HG03521 (cell line): ENCODE data around the gene C1orf21.

Source experiments
- ATAC-seq: cut with Tn5 transposase; IDR thresholded peaks from one replicate; pipeline ENCODE4 v1.9.1; 2021; ENCODE audit warnings: mild to moderate bottlenecking, moderate library complexity; ENCODE audit not compliant: unreplicated experiment

C1orf21 gene

DNA sequence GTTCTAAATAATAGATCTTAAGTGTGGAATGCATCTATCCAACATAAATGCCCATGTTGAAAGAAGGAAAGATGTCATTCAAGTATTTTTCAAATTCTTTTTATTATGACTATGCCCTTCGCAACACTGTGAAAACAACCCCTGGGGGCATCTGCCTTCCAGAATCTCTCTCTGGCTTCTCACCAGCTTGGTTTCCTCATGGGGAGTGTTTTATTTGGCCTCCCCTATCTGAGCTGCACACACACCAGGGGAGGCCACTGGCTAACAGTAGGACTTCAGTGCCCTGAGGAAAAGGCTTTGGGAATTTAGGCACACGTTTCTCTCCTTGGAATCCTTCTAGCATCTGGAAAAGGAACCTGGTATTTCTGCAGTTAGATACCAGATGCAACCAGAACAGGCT, 237.2 kb downstream of the C1orf21 start:
- no peak for ATAC-seq

DNA sequence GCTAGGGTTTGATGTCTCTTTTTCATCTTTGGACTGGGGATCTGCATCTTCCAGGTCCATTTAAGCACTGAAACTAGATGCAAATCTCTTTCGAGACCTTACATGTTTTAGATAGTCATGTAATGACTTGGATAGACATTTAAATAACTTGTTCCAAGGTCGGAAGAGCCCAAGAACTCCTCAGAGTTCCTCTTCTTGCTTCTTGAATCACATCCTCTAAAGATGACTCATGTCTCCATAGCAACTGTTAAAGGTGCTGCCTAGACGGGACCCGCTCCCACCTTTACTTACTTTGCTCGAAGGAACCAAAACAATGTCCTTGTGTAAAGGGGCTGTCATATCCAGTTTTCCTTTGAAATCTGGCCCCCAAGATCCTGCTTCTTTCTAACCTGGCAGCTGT, 237.8 kb downstream of the C1orf21 start:
- ATAC-seq, result no peak

DNA sequence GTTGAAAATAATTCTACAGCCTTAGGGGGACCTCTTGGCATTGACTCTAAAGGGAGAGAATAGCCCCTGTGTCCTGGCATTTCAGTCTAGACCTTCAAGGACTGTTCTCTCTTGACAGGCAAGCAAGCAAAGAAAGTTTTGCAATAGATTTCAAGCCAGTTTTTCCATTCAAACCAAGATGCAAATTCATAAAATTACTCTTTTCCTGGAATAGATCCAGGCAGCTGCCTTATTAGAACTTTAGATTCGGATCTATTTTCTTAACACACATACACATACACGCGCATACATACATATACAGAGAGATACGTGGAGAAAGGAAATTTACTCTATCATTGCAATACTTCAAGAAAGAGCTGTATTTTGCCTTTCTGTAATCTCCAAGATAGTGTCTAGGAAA, 238.4 kb downstream of the C1orf21 start:
- no peak for ATAC-seq

DNA sequence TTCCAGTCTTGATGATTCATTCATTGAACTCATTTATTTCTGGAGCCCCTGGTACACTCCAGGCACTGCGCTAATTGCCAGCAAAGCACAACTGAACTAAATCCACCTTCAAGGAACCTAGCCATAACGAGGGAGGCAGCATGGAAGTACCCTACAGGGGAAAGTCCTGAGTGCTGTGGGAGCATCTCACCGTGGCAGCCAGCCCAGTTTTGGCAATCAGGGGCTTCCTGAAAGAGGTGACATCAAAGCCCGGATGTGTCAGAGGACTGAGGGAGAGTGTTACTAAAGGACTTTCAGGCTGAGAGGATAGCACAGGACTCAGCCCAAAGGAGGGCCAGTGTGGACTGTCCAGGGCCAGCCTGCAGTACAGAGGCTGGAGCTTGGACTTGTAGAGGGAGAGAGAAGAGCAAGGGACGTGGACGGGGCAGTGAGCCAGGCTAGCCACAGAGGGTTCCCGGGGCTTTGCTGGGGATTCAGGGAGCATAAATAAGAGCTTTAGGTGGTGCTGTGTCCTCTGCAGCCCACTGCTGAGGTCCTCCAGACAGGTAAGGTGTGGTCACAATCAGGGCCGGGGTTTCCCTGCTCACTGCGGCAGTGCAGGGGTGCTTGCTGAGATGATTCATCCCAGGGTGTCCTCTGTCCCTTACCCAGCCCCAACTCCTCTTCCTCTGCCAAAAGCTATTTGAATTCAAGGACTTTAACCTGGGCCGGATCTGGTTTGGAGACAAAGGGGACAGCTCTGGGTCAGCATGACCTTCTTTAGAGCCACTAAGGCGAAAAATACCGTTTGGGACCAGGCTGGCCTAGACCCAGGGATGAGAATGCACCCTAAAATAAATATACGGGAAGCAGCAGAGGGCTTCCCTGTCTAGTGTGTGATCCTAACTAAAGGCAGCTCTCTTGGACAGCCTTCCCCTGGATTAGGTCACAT, 239.5 kb downstream of the C1orf21 start:
- ATAC-seq, result no peak

DNA sequence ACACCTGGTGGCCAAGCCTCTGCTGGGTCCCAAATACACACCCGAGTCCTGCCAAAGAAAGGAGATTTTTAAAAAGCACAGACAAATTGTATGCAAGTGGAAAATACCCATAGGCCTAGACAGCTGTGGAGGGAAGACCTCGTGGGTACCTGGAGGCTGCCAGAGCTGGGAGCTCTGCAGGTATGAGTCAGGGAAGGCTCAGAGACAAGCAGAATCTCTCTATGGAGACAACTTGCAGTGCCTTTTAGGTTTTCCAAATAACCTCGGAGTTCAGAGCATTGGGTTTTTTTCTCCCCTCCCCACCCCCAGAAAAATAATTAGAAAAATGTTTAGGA, 240.1 kb downstream of the C1orf21 start:
- no peak for ATAC-seq

DNA sequence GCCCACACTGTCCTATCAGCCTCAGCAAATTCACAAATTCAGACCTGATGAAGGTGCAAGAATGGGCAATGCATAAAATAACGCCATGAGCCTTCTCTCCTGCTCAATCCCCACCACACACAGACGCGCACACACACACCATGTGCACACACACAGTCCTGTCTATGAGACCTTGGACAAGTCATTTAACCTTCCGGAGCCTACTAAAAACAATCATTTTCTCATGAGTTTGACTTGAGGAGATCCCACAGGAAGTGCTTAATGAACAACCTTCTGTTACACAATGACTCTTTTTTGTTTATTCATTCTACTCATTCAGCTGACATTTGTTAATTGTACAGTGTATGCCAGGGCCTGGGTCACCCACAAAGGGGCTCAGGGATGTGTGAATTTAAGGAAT, 242.4 kb downstream of the C1orf21 start:
- ATAC-seq, result no peak

DNA sequence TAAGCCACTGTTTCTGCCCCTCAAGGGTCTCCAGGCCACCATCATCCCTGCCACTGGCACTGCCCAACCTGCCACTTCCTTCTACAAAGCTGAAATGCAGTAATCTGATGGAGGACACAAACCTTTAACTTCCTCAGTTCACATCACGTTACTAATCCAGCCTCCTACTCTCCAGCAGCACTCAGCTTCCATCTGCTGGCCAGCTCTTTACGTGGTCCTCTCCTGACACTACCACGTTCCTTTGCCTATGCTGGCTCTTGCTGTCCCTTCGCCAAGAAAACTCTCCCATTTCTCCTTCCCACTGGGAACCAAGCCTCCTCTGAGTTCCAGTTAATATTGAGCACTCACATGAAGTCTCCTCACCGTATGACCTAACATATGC, 243.8 kb downstream of the C1orf21 start:
- ATAC-seq, result no peak

DNA sequence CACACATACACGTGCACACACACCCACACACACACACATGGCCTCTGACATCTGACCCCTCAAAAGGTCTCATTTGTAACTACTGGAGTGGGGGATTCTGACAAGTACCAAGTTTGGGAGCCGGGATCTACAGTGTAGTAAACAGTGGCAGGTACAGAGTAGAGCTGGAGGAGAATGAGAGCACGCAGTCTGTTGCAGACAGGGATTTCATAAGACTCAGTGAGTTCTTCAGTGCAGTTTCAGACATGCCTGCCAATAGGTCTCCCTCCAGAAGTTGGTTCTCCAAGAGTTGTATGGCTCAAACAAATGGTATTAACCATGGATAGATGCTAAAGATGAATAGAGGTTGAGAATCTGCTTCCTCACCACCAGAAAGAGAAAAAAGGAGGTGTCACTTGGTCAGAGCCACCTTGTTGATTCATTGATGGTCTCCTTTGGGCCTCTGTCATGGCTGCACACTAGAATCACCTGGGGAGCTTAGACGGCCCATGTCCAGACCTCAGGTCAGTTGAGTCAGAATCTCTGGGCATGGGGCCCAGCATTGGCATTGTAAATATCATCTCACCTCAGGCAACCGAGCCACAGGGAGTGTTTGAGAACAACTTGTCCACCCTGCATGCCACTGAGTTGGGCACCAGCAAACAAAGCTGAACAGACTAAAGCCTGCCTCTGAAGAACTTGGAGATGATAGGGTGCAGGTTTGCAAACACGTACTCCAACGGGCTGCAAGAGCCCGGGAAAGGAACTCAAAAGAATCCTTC, 245.8 kb downstream of the C1orf21 start:
- ATAC-seq, result no peak

DNA sequence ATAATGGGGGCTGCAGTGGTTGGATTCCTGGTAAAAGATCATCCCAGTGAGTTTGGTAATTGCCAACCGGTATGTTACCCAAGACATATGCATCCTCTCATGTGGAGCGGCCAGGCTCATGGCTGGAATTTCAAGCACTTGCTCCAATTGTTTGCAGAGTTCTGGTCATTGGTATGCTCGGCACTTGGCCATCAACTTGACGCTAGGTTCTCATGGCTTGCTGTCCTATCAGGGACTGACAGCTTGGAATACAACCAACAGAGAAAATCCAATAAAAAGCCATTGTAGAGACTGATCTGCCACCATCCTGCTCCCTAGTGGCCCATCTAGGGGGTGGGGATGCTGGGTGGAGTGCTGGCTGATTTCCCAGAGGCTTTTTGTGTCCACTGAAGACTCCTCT, 247.0 kb downstream of the C1orf21 start:
- no peak for ATAC-seq

DNA sequence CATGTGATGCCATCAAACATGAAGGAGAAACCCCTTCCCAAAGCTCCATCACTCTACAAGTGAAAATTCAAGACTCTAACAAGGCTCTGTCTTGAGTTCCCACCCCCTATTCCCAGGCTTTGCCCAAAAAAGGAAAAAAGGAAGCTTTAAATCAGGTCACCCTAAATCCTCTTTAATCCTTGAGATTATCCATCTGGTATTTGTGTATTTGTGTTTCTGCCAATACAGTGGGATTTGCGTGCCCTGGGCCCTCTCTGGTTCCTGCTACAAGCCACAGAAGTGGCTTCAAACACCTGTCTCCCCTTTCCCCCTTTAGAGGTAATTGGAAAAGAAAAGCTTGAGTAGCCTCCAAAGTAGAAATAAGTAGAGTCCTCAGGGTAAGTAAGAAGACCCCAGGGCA, 247.5 kb downstream of the C1orf21 start:
- ATAC-seq, result no peak

DNA sequence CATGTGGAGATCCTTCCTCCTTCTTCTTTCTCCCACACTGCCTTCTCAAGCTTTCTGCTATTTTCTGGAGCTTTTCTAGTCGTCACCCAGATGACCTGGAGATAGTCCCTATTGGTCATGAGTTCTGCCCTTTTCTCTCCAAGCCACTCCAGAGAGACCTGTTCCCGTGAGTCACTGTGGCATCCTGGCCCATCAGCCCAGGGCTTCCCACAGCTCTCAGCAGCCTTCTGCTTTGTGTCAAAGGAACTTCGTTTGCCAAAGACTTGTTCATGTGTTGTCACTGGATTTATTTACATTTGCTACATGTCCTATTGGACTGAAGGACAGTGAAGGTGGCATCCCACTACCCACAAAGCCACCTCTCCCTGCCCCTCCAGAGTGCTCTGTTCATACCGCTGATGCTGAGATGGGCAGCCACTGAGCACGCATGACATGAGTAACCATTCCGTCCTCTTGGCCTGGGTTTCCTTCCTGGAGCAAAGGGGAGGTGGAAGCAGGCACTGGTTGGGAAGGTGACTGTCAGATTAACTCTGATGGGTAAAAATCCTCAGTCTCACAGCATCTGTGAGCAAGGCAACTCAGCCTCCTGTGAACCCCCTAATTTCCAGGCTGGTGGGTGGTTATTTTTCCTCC, 248.6 kb downstream of the C1orf21 start:
- no peak for ATAC-seq

DNA sequence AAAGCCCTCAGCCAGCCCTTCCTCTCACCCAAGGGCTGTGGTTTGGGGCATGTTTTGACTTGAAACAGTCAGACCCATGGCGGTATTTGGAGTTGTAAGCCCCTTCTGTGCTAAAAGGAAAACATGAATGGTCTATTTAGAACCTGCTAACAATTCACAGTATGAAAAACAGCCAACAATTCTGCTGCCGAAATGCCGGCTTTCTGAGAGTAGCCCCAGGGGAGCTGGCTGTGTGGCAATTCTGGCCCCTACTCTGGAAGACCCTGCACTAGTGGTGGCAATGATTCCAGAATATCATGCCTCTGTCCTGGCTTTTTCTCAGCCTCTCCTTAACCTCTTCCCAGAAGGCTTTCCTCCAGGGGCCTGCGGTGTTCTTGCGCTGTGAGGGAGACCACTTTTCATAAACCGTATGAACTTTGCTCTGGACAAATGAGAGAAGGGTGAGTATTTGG, 249.2 kb downstream of the C1orf21 start:
- no peak for ATAC-seq

DNA sequence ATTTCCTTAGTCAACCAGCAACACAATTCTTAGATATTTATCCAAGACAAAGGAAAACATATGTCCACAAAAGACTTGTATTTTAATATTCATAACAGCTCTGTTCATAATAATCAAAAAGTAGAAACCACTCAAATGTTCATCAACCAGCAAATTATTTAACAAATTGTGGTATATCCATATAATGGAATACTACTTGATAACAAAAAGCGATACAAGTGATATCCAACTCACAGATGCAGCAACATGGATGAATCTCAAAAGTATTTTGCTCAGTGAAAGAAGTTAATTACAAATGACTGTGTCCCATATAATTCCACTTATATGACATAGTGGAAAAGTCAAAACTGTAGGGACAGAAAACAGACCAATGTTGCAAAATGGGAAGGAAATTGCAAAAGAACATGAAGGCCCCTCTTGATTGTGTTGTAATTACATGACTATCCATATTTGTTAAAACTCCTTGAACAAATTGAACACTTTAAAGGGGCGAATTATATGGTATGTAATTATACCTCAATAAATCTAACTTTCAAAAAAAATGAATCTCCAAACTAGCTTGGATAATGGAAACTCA, 250.9 kb downstream of the C1orf21 start:
- no peak for ATAC-seq

DNA sequence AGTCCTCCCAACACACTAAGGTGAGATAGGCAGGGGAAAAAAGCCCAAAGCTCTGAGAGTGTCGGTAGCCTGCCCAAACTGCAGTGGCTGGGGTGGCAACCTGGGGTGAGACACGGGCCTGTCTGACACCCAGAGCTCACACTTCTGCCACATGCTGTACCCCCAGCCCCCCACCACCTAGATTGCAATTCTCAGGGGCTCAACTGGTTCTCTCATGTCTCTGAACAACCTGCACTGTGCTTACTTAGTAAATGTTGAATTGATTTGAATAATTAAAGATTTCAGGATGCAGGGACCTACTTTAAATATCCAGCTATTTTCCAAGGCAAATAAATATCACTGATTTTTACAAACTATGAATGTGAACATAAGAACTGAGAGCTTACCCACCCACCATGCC, 252.4 kb downstream of the C1orf21 start:
- ATAC-seq, result no peak

DNA sequence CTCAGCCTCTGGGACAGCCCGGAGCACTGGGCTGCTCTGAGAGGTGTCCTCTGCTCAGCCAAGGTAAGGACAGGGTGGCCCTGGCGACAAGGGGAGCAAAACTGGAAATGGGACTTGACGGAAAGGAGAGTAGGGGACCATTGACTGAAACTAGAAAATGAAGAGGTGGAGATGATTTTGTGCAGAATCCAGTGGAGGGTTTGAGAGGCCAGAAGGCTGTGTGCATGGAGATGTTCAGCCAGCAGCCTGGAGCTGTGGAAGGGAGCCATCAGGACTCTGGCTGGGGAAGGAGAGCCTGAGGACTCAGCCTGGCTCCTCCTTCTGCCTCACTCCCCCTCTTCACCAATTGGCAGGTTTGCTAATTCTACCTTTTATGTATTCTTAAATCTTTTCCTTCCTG, 253.7 kb downstream of the C1orf21 start:
- no peak for ATAC-seq

DNA sequence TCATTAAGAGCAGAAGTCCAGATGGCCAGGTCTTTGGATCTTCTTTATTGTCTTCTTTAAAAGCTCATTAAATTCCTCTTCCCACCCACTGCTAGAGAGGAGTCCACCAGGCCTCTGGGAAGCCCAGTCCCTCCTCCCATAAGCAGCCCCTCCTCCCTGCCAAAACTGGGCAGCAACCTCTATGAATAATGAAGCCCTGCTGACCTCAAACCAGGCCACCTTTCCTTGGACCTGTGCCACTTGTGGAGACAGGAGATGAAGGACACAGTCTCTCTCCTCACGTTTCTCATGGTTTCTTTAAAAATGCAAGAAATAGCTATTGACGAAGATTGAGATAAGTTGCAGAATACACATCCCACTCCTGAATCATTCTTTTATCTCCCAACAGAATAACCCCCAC, 255.1 kb downstream of the C1orf21 start:
- no peak for ATAC-seq

DNA sequence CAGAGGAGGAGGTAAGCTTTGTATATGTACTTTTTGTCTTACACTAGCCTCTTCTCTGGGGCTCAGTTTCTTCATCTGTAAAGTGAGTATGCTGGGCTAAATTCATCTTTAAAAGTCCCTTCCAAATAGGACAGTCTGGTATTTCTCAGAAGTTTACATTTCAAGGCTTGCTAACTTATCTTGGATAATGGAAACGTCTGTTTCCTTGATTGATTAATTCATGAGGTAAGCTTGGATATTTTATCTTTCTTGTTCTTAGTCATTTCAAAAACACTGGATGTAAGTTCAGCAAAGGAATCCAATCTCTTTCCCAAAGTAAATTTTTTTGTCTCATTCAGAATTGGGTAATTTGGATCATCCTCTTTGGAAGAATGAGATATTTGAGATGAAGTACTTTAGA, 256.8 kb downstream of the C1orf21 start:
- ATAC-seq, result no peak

DNA sequence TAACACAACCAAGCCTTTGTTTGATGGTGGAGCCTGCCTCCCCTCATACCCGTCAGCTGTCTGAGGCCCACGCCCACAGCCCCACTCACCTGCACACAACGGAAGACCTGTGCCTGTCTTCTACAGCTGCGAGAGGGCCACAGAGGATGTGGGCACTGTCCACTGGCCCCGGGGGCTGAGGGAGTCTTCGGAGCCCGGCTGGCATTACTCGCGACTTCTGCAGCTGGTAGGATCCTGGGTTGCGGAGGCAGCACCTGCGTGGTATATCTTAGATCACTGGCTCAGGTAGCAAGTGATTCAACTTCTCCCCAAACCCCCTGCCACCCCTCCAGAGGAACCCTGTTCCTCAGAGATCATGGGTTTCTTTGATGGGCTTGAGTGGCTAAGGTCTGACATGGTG, 257.9 kb downstream of the C1orf21 start:
- ATAC-seq, result no peak

DNA sequence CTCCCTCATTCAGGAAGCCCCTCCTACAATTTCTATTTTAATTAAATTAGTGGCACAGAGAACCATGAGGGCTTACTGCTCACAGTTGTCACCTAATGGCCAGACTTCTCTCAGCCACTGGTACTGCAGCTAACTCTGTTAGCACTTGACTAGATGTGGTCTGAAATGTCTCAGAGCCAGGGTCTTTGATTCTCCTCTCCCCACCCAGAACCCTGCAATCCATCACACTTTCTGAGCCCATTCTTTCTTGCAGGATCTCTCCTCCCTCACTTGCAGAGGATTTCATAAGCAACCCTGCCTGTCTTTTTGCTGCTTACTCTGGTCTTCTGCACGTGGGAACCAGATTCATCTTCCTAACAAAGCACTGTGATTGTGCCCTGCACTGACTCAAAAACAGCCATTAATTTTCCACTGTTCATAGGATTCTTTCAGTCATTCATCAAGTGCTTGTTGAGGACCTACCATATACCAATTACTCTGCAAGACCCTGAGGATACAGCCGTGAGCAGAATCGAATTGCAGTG, 259.4 kb downstream of the C1orf21 start:
- ATAC-seq, result no peak

DNA sequence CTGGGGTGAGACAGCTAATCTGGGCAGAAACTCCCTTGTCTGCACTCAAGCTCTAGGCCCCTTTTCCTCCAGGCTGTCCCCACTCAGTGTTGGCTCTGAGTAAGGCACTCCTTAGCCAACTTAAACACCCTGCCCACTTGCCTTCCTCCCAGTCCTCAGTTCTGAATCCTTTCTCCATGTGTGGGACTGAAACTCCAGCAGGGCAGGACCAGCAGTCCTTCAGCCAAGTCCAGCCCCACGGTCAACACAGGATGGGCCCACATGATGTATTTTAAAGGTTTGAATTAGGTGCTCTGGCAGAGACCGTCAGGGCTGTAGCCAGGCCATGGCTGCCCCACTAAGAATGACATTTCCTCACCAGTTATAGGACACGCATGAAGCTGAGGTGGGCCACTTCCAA, 260.0 kb downstream of the C1orf21 start:
- ATAC-seq, result no peak

DNA sequence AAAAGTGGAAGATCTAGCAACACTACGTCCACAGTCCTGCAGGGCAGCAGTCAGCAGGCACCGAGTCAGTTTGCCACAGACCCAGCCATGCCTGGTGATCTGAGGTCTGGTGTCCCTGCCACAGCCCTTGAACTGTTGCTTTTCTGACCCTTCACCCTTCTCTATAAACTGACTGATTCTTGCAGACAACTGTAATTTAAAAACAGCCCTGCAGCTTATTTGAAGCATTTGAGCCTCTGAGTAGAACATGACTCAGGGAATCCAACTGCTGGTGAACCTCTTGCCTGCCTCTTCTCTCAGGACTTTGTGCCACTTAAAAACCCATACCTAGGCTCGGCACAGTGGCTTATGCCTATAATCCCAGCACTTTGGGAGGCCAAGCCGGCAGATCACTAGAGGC, 260.6 kb downstream of the C1orf21 start:
- ATAC-seq, result no peak
